GM11168 (cell line): Measurements from ENCODE around the gene CYP20A1.

Source experiments
- in situ Hi-C: fragments of 300-500 bp; cut with MboI; formaldehyde crosslinking; loops from one replicate; pipeline ENCODE4 v1.12.0; 2022; ENCODE audit warnings: low sequenced_read_pairs; ENCODE audit not compliant: unreplicated experiment

Gene CYP20A1

GRCh38 chr2:203352604-203353255 is 113.9 kb downstream of the CYP20A1 start:
- in situ Hi-C loops, result no loop called here

GRCh38 chr2:203354966-203355365 is 116.1 kb downstream of the CYP20A1 start:
- in situ Hi-C loops, result no loop called here
